ELF-1 (cell line): ENCODE measurements around the gene PTPRB.
"Not testable (repeated sequence)": the region's sequence is repeated elsewhere in the genome, so short reads cannot be mapped to it uniquely, and the experiment has no call there.

Experiments
- DNase-seq: peaks from one replicate; pipeline ENCODE4 v3.0.0-alpha.2; 2016; ENCODE audit warnings: low read depth, low spot score

PTPRB gene

DNA sequence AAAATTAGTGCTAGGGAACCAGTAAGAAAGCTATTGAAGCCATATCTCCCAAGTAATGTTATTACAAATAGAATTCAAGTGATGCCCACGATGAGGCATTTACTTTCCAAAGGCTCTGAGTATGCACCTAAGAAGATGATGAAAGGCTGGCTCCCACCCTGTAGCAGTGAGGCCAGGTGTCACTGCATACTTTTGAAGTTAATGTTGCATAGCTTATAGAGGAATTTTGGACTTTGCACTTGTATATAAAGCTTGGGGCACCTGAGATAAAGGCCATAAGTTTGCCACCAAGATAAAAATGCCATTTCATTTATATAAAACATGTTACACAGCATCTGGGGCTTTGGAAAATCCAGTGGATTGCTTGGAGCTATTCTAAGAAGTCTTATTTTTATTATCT is 96.2 kb downstream of the PTPRB start:
- no peak for DNase-seq

DNA sequence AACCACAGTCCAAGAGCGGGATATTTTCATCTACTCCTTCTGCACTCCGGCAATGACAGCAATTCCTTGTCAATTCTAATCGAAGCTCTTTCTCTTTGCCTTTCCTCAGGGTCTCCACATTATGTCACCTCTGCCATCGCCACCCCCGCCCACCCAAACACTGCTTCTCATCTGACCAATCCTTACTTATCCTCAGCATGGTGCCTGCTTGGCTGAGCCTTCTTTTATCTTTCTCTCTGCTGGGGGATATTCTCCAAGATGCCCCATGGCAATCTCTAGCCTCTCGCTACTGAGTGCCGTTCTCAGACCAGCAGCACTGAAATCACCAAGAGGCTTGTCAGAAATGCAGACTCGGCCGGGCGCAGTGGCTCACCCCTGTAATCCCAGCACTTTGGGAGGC is 100.6 kb downstream of the PTPRB start:
- peak; percentile 37 for DNase-seq

DNA sequence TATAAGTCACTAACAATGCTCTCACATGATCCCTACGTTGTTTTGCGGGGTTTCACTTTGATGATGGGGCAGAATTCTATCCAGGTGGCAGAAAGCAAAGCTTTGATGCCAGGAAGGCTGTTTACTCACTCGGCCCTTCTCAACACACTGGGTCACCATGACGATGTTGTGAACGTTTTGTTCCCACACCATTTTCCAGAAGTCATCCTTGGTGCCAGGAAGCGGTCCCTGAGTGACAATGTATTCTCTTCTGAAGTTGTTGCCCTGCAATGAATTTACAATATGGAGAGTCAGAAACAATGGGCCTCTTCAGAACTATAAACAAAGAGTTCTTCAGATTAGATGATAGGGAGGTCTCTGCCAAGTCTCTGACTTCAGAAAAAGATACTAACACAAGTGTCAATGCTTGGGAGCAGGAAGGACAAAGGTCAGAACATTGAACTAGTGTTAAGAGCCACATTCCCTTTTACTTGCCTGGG is 101.3 kb downstream of the PTPRB start:
- DNase-seq: no peak

DNA sequence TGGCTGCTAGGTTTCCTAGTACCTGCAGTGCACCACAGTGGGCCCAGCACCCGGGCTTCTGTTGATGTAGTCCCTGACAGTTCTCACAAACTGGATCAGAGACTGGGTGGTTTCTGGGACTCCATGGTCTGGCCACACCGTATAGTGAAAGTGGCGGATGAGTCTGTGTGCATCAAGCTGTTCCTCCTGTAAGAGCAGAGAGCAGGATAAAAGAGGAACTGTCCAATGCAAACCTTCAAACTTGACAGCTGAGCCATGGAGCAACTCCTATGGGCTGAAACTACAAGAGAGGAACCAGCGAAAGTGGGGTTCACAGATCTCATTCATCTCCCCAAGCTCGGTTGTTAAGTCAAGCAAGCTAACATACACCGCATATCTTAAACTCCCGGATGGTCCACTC is 102.8 kb downstream of the PTPRB start:
- DNase-seq: no peak

GRCh38 chr12:70529647-70530046 is 107.6 kb downstream of the PTPRB start:
- DNase-seq: no peak

GRCh38 chr12:70520847-70521246 is 116.4 kb downstream of the PTPRB start:
- DNase-seq: no peak

GRCh38 chr12:70513426-70513825 is 123.8 kb downstream of the PTPRB start:
- no peak for DNase-seq

- no peak for DNase-seq
Observed at GRCh38 chr12:70508178-70508577, 129.1 kb downstream of the PTPRB start.

DNA sequence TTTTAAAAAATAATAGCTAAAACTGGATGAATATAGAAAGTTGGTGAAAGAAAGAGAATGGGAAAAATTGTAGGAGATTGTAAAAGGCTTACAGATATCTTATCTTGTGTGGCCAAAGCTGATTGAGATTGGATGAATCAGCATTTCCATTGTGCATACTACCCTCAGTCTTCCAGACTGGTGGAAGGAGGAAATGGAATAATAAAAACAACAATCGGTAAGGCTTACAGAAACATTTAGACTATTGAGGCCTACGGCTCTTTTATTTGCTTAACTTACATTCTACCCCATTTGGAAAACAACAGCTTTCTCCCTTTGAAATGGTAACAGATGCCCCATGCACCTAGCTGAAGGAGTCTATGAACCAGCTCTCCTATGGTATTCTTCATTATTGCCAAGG is 129.8 kb downstream of the PTPRB start:
- DNase-seq: no peak

- no peak for DNase-seq
Observed at GRCh38 chr12:70497508-70497907, 139.7 kb downstream of the PTPRB start.

GRCh38 chr12:70492904-70493303 is 144.3 kb downstream of the PTPRB start:
- not testable (repeated sequence) for DNase-seq

DNA sequence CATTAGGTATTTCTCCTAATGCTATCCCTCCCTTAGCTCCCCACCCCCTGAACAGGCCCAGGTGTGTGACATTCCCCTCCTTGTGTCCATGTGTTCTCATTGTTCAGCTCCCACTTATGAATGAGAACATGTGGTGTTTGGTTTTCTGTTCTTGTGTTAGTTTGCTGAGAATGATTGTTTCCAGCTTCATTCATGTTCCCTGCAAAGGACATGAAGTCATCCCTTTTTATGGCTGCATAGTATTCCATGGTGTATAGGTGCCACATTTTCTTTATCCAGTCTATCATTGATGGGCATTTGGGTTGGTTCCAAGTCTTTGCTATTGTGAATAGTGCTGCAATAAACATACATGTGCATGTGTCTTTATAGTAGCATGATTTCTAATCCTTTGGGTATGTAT is 146.3 kb downstream of the PTPRB start:
- DNase-seq: not testable (repeated sequence)

- no peak for DNase-seq
Observed at GRCh38 chr12:70487440-70487839, 149.8 kb downstream of the PTPRB start.

GRCh38 chr12:70486588-70486987 is 150.6 kb downstream of the PTPRB start:
- no peak for DNase-seq

DNA sequence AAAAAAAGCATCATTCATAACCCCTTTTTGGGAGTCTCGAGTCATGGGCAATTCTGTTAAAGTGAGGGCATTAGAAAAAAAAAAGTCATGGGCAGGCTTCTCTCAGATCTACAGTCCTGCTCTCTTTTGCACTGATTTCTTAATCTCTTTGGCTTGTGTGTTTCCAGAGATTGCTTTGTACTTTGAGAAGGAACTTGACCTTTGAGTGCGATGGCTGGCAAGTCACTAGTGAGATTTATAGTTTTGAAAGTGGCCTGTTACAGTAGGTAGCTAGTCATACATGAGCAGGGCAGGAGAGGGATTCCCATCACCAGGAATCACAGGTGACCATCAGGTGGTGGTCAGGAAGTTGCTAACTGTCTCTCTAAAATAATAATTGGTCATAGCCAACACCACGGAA is 151.5 kb downstream of the PTPRB start:
- no peak for DNase-seq

GRCh38 chr12:70484464-70484863 is 152.8 kb downstream of the PTPRB start:
- DNase-seq: no peak

DNA sequence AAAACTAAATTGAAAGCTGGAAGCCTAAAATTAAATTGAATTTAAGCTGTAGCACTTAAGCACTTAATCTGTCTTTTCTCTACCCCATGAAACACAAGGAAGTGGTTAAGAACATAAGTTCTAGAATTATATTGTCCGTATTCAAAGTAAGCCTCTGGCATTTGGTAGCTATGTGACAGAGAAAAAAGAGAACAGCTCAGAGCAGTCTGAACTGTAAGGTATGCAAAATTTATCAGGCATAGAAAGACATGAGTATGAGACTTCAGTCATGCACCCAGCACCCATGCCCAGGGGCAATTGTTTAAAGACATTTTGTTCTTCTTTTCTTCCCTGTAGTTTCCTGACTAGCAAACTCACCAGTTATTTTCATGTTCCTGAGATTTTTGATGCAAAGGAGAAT is 154.5 kb downstream of the PTPRB start:
- DNase-seq: no peak

DNA sequence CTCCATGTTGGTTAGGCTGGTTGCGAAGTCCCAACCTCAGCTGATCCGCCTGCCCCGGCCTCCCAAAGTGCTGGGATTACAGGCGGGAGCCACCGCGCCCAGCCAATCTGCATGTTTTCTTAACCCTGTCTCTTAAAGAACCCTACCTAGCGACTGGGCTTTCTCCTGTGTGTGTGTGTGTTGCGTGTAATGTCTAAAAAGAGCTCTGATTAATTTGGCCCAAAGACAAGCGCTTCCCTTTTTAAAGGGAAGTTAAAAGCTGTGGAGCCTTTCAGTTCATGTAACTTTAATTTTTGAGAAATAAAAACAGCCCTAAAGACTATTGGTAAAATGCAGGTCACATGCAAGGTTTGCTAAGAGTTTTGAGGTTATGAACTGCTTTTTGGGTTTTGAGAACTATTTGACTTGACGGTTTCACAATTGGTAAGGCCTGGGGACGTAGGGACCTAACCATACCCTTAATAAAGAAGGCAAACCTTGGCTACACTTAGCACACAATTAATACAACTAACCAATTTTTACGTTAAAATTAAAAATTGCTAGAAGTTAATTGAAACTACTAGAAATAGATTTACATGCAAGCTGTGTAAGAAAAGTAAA is 167.9 kb downstream of the PTPRB start:
- DNase-seq: peak; percentile 53

- peak; percentile 86 for DNase-seq
Observed at GRCh38 chr12:70468741-70469140, 168.5 kb downstream of the PTPRB start.

DNA sequence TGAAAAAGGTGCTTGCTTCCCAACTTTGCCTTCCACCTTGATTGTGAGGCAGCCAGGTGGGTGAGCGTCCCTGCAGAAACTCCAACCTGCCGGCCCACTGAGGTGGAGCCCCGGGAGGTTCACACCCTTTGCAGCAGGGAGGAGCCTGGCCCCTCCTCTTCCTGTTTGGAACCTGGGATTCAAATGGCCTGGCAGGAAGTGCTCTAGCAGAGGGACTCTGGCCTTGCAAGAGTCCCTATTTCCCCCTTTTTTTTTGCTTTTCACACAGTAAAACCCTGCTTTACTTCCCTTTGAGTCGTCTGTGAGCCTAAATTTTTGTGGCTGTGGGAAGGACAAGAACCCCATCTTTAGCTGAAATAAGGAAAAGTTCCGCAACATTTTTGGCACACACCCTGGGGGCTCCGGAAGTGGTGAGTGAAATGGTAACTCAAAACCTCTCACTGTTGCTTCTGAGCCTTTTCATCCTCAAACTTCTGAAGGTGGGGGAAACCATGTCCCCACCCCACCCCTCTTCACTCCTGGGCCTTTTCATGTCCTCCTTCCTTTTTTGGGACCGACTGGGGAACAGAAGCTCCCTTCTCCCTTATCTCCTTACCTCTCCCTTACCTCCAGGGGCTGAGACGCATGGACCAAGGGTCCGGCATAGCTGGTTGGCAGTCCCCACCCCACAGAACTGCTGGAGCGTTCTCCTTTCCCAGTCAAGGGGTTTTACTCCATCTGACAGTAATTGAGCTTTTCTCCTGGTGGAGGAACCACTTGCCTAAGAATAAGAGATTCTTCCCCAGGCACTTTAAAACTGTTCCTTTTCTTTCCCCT is 169.1 kb downstream of the PTPRB start:
- peak; percentile 49 for DNase-seq

- no peak for DNase-seq
Observed at GRCh38 chr12:70467476-70467875, 169.8 kb downstream of the PTPRB start.

- no peak for DNase-seq
Observed at GRCh38 chr12:70466753-70467152, 170.5 kb downstream of the PTPRB start.
